Fibroblast of lung (primary cell): ENCODE data around the gene PROCA1. TPM values are rescaled to one million over a fixed set of nuclear protein-coding genes. Genes with fewer than 3 reads are reported as not detected.

Source experiments
- DNase-seq, 2 donors: peaks; one replicate each; pipeline versions ENCODE4 v3.0.0 to v3.0.0-alpha.2; 2010; ENCODE audit warnings: low read depth in 2 of 2
- H2AFZ ChIP-seq: 2 replicates; pipeline ENCODE4 v1.5.1; 2012; ENCODE audit warnings: low read length, control low read depth, inconsistent platforms
- H3K27ac ChIP-seq: 2 replicates; pipeline ENCODE4 v1.5.1; 2011; ENCODE audit warnings: low read length, control low read depth; ENCODE audit not compliant: insufficient read depth
- H3K27me3 ChIP-seq: 2 replicates; pipeline ENCODE4 v1.5.1; 2011; ENCODE audit warnings: mild to moderate bottlenecking, low read length; ENCODE audit not compliant: control insufficient read depth, insufficient read depth
- H3K36me3 ChIP-seq: 2 replicates; pipeline ENCODE4 v1.5.1; 2011; ENCODE audit warnings: low read length; ENCODE audit not compliant: control insufficient read depth, insufficient read depth
- H3K4me1 ChIP-seq: 2 replicates; pipeline ENCODE4 v1.5.1; 2011; ENCODE audit warnings: low read length; ENCODE audit not compliant: control insufficient read depth, insufficient read depth; ENCODE audit errors: extremely low read depth
- H3K4me2 ChIP-seq: 2 replicates; pipeline ENCODE4 v1.5.1; 2011; ENCODE audit warnings: low read length, control low read depth; ENCODE audit not compliant: insufficient read depth; ENCODE audit errors: extremely low read depth
- H3K4me3 ChIP-seq, 4 experiments: fragments of 200-600 bp in 1 of 4; sonication (generic) in 1 of 4; replicated peaks in 1 of 4; 2 replicates each; pipeline ENCODE4 v1.5.1; 2011 to 2016; ENCODE audit warnings: low read length in 4 of 4, low read depth in 3 of 4, mild to moderate bottlenecking in 3 of 4, control low read depth in 2 of 4, inconsistent platforms in 1 of 4, mixed read lengths in 1 of 4; ENCODE audit not compliant: insufficient read depth in 1 of 4; ENCODE audit errors: control extremely low read depth in 1 of 4
- H3K79me2 ChIP-seq: 2 replicates; pipeline ENCODE4 v1.5.1; 2012; ENCODE audit warnings: mild to moderate bottlenecking, low read length, inconsistent platforms; ENCODE audit not compliant: control insufficient read depth, insufficient read depth
- H3K9ac ChIP-seq: 2 replicates; pipeline ENCODE4 v1.5.1; 2011; ENCODE audit warnings: mild to moderate bottlenecking, low read length, control low read depth; ENCODE audit not compliant: insufficient read depth
- H3K9me3 ChIP-seq: 2 replicates; pipeline ENCODE4 v1.5.1; 2012; ENCODE audit warnings: low read depth, low read length; ENCODE audit not compliant: control insufficient read depth, insufficient read depth
- H4K20me1 ChIP-seq: 2 replicates; pipeline ENCODE4 v1.5.1; 2011; ENCODE audit warnings: low read length; ENCODE audit not compliant: control insufficient read depth, insufficient read depth; ENCODE audit errors: extremely low read depth
- EZH2 ChIP-seq: IDR thresholded peaks from 2 replicates; pipeline ENCODE4 v1.5.1; 2012; ENCODE audit warnings: low read length, control low read depth, mild to moderate bottlenecking; ENCODE audit errors: missing control alignments
- polyA plus RNA-seq, 2 donors: library from polyadenylated mRNA; depleted of rRNA in 1 of 2; stranded (reverse) in 1 of 2; unstranded in 1 of 2; fragments of >200 nt; gene quantifications; 2 replicates each; pipeline ENCODE4 v1.2.1, GENCODE V29; 2011 to 2012; ENCODE audit warnings: missing spikeins in 1 of 2
- total RNA-seq: library from RNA; depleted of rRNA; stranded (reverse); fragments of >200 nt; gene quantifications from 2 replicates; pipeline ENCODE4 v1.2.1, GENCODE V29; 2014
- TF ChIP-seq, protein P1 (sequence below), 2 donors: IDR thresholded peaks in 1 of 2; conservative IDR thresholded peaks in 1 of 2; 1 replicate in 1 of 2; 2 replicates in 1 of 2; pipeline ENCODE4 v1.5.1; 2011 to 2012; ENCODE audit warnings: low read length in 2 of 2, control low read depth in 1 of 2, inconsistent platforms in 1 of 2, low read depth in 1 of 2, mild to moderate bottlenecking in 1 of 2

The PROCA1 gene
- total and polyA plus RNA-seq, 2 donors (not counting 1 experiment from before 2014, with no cell fraction given) = 0.85 to 2.6 TPM

DNA sequence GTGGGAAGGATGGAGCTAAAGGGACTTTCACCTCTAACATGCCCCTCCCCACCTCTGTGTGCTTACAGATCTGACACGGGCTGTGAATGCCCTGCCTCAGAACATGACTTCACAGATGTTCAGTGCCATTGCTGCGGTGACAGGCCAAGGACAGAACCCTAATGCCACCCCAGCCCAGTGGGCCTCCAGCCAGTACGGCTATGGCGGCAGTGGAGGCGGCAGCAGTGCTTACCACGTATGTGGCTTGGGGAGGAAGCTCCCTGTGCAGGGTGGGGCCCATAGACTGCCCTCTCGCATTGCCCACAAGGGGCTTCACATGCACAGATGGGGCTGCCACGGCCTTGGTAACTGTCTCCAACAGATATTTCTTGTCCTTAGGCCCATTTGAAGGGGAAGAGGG is 11.4 kb downstream of the PROCA1 start:
- H4K20me1 ChIP-seq = no peaks in the 10 kb centered on the region
- no peaks in the 10 kb centered on the region for H3K9me3 ChIP-seq
- DNase-seq = no peak
- H3K36me3 ChIP-seq = peaks cover 49% of the 10 kb centered on the region
- H3K9ac ChIP-seq = no peak overlapping the region
- TF ChIP-seq EZH2 = no peak
- TF ChIP-seq, protein P1, sequence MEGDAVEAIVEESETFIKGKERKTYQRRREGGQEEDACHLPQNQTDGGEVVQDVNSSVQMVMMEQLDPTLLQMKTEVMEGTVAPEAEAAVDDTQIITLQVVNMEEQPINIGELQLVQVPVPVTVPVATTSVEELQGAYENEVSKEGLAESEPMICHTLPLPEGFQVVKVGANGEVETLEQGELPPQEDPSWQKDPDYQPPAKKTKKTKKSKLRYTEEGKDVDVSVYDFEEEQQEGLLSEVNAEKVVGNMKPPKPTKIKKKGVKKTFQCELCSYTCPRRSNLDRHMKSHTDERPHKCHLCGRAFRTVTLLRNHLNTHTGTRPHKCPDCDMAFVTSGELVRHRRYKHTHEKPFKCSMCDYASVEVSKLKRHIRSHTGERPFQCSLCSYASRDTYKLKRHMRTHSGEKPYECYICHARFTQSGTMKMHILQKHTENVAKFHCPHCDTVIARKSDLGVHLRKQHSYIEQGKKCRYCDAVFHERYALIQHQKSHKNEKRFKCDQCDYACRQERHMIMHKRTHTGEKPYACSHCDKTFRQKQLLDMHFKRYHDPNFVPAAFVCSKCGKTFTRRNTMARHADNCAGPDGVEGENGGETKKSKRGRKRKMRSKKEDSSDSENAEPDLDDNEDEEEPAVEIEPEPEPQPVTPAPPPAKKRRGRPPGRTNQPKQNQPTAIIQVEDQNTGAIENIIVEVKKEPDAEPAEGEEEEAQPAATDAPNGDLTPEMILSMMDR (conservative IDR thresholded peaks at IDR 0.05 in 1 of 2, IDR thresholded peaks at IDR 0.05 in 1 of 2; ENCODE audit: low read depth in 1 of 2, low read length in 2 of 2) = no peak
- no peaks in the 10 kb centered on the region for H3K27me3 ChIP-seq
- no peak overlapping the region for H3K27ac ChIP-seq
- H2AFZ ChIP-seq = no peak overlapping the region
- H3K4me2 ChIP-seq = no peak overlapping the region
- no peaks in the 10 kb centered on the region for H3K4me1 ChIP-seq
- no peak overlapping the region for H3K4me3 ChIP-seq
- no peaks in the 10 kb centered on the region for H3K79me2 ChIP-seq

DNA sequence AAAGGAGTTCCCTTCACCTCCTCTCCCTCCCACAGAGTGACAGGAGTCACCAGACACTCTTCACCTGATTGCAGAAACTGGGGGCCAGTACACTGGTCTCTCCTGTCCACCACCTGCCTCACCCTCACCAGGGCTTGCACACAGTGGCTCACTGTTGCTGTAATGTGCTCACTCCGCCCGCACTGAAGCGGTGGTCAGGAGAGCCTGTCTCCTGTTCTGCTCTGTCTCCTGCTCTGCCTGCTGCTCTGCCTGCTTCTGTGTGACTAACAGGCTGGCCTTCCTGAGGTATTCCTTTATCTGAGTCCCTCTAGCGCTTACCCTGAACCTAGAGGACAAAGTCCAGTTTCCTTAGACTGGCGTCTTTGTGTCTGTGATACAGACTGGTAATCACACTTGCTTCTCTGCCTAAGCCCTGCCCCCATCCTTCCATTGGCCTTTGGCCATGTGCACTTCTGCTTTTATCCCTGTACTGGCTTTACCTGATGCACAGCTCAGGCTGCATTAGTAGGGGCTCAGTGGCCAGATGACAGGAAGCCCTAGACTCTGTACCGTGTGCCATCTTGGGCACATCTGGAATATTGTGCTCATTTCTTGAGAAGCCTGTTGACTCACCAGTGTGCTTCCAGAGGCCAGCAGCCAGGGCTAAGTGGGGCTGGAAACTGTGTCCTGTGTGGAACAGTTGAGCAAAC is 13.3 kb downstream of the PROCA1 start:
- Histone ChIP-seq H3K27ac (no peak overlapping the region), H3K36me3 (peaks cover 55% of the 10 kb centered on the region), H3K9ac (no peak overlapping the region), H3K9me3 (no peaks in the 10 kb centered on the region), H3K4me1 (no peaks in the 10 kb centered on the region), H2AFZ (no peak overlapping the region), H3K27me3 (no peaks in the 10 kb centered on the region), H3K4me3 (no peak overlapping the region), H3K79me2 (no peaks in the 10 kb centered on the region), H4K20me1 (no peaks in the 10 kb centered on the region), H3K4me2 (no peak overlapping the region)
- TF ChIP-seq, protein P1 (conservative IDR thresholded peaks at IDR 0.05 in 1 of 2, IDR thresholded peaks at IDR 0.05 in 1 of 2; ENCODE audit: low read depth in 1 of 2, low read length in 2 of 2) = no peak
- no peak for TF ChIP-seq EZH2
- no peak for DNase-seq

DNA sequence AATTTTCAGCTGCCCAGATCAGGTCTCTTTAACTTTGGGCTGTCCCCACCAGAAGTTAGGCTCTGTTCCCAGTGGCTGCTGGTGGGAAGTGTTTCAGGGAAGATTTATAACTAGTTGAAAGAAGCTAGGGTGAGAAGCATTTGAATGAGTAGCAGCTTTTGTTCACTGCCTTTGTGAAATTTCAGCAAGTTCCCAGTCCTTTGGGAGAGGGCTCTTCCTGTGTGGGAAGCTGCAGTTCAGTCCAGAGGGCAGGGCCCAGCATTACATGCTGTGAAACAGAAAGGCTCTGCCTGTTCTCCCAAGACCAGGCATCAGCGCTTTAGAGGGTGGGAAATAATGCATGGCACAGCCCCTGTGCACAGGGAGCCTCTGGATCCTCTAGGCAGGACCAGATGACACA is 17.8 kb downstream of the PROCA1 start:
- Histone ChIP-seq H3K9me3 (no peaks in the 10 kb centered on the region), H3K36me3 (peaks cover 28% of the 10 kb centered on the region), H3K4me1 (no peaks in the 10 kb centered on the region)

More for the DNA sequence above, 17.8 kb downstream of the PROCA1 start:
- Histone ChIP-seq H3K79me2 (no peaks in the 10 kb centered on the region), H3K27me3 (no peaks in the 10 kb centered on the region), H3K9ac (no peak overlapping the region), H3K27ac (no peak overlapping the region), H4K20me1 (no peaks in the 10 kb centered on the region), H3K4me3 (no peak overlapping the region), H2AFZ (no peak overlapping the region), H3K4me2 (no peak overlapping the region)
- no peak for DNase-seq
- TF ChIP-seq, protein P1 (conservative IDR thresholded peaks at IDR 0.05 in 1 of 2, IDR thresholded peaks at IDR 0.05 in 1 of 2; ENCODE audit: low read depth in 1 of 2, low read length in 2 of 2) = no peak
- no peak for TF ChIP-seq EZH2
